RWPE1 (cell line): ENCODE measurements around the gene ACTR1A.

Source experiments
- CTCF ChIA-PET: fragments of 350-600 bp; sonication (Branson Sonifier 250); formaldehyde crosslinking; extraction: SDS; loops from one replicate; lab custom pipeline; 2021; lab: Yijun Ruan, JAX
- POLR2A ChIA-PET: fragments of 400-600 bp; formaldehyde crosslinking; extraction: SDS; loops from one replicate; lab custom pipeline; 2020; ENCODE audit warnings: antibody characterized with exemption; ENCODE audit not compliant: low non-redundant PET; lab: Yijun Ruan, JAX
- DNase-seq: peaks from one replicate; pipeline ENCODE4 v3.0.0; 2012; ENCODE audit warnings: low spot score
- H3K27ac ChIP-seq: fragments of 450-650 bp; 2 replicates; pipeline ENCODE4 v1.5.1; 2017
- CTCF ChIP-seq: fragments of 450-650 bp; conservative IDR thresholded peaks from 2 replicates; pipeline ENCODE4 v1.5.1; 2017; ENCODE audit warnings: low read depth, mild to moderate bottlenecking

Gene ACTR1A

GRCh38 chr10:102545265-102545871 lies 42.9 kb upstream of the ACTR1A start:
- POLR2A ChIA-PET, result no interaction called here
- DNase-seq, result no peak
- TF ChIP-seq CTCF, result no peak
- CTCF ChIA-PET, result interaction anchor here (0.6 kb wide), 3 partner anchors 26 to 1504 kb away, joined by 3 to 4 read pairs (median 3); no protein-coding TSS in a partner anchor
- H3K27ac ChIP-seq, result no peak overlapping the region

- ChIA-PET CTCF (interaction anchor here (0.6 to 0.7 kb wide), 3 partner anchors 13 to 41 kb away, joined by 3 read pairs; no protein-coding TSS in a partner anchor), POLR2A (interaction anchor here (0.7 kb wide), 1 partner anchor 11 kb away, joined by 3 read pairs; no protein-coding TSS in a partner anchor)
- no peak for TF ChIP-seq CTCF
- no peak overlapping the region for H3K27ac ChIP-seq
- no peak for DNase-seq
Measured at GRCh38 chr10:102542800-102543418, 40.4 kb upstream of the ACTR1A start.

GRCh38 chr10:102540023-102540422 lies 37.5 kb upstream of the ACTR1A start:
- POLR2A ChIA-PET, result no interaction called here
- peak; percentile 24 for DNase-seq

GRCh38 chr10:102538811-102539210 lies 36.3 kb upstream of the ACTR1A start:
- TF ChIP-seq CTCF, result no peak
- POLR2A ChIA-PET, result no interaction called here
- no peak overlapping the region for H3K27ac ChIP-seq
- no peak for DNase-seq
- CTCF ChIA-PET, result interaction anchor here (0.6 kb wide), 1 partner anchor 150 kb away, joined by 5 read pairs; no protein-coding TSS in a partner anchor

More at GRCh38 chr10:102540023-102540422, 37.5 kb upstream of the ACTR1A start:
- no peak overlapping the region for H3K27ac ChIP-seq
- CTCF ChIA-PET, result interaction anchor here (0.7 kb wide), 1 partner anchor 87 kb away, joined by 3 read pairs; no protein-coding TSS in a partner anchor
- TF ChIP-seq CTCF, result no peak; the same call in 1 of the 2 replicates

- POLR2A ChIA-PET, result no interaction called here
Measured at GRCh38 chr10:102537948-102538347, 35.4 kb upstream of the ACTR1A start.

GRCh38 chr10:102537367-102537766 lies 34.9 kb upstream of the ACTR1A start:
- ChIA-PET CTCF (no interaction called here), POLR2A (no interaction called here)
- H3K27ac ChIP-seq, result no peak overlapping the region
- TF ChIP-seq CTCF, result no peak
- no peak for DNase-seq

More at GRCh38 chr10:102537948-102538347, 35.4 kb upstream of the ACTR1A start:
- DNase-seq, result no peak
- H3K27ac ChIP-seq, result no peak overlapping the region
- CTCF ChIA-PET, result interaction anchor here (0.7 kb wide), 1 partner anchor 46 kb away, joined by 3 read pairs; no protein-coding TSS in a partner anchor
- TF ChIP-seq CTCF, result no peak
